HG02571 (cell line): Measurements from ENCODE around the gene MMAB.

Experiments
- ATAC-seq: cut with Tn5 transposase; IDR thresholded peaks from one replicate; pipeline ENCODE4 v1.9.1; 2021; ENCODE audit warnings: mild to moderate bottlenecking, moderate library complexity; ENCODE audit not compliant: unreplicated experiment

The MMAB gene

GRCh38 chr12:109518820-109519665 is 54.3 kb downstream of the MMAB start:
- ATAC-seq, result no peak

GRCh38 chr12:109517619-109518018 is 55.7 kb downstream of the MMAB start:
- ATAC-seq, result no peak

GRCh38 chr12:109513977-109514376 is 59.3 kb downstream of the MMAB start:
- ATAC-seq, result no peak

GRCh38 chr12:109513051-109513450 is 60.3 kb downstream of the MMAB start:
- ATAC-seq, result no peak

- ATAC-seq, result no peak
Measured at GRCh38 chr12:109512608-109513007, 60.7 kb downstream of the MMAB start.

GRCh38 chr12:109510196-109510595 is 63.1 kb downstream of the MMAB start:
- ATAC-seq, result no peak

- no peak for ATAC-seq
Measured at GRCh38 chr12:109504068-109504467, 69.2 kb downstream of the MMAB start.
